ENCODE results near the gene MRPL14. TPM values are rescaled to one million over a fixed set of nuclear protein-coding genes. Genes with fewer than 3 reads are reported as not detected.

The MRPL14 gene
- total and polyA plus RNA-seq, 10 of the 15 experiments (the other 5 are each of a cell fraction or from before 2014, with no cell fraction given): 80.5 to 294 (median 122) TPM

DNA sequence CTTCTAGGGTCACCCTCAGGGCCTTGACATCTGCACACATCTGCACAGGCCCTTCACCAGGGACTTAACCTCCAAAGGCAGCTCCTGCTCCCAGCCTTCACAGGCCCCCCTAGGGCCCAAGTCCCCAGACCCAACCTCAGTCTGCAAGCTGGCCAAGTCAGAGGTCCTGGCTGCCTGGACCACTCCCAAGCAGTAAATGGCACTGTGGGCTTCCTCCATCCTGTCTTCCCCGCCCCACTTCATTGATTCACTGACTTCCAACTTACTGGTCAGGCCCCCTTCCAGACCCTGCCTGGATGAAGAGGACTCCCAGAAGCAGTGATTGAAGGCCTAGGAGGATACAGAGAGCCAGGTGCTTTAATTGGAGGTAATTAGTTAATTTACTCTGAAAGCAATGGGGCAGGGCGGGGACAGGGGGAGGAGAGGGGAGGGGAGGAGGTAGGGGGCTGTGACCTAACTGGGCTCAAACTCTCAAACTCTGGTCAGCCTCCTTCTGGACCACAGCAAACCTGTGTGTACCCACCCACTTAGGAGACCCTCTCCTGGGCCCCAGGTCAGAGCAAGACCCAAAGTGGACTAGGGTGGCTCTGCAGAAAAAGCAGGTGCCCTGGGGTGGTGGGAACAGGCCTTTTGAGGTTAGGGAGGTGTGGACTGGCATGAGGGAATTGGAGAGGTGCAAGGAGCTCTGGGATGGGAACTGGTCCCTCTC, 51.5 kb downstream of the MRPL14 start:
- no peak overlapping the region; the same call in 1 of the 2 replicates for H2AFZ ChIP-seq (ENCODE audit: control insufficient read depth, low read depth, low read length)
- FAIRE-seq (no peak), DNase-seq (ENCODE audit: low read depth, low spot score) (no peak), ATAC-seq (no peak)
- peak overlapping the region; percentile 79 for H3K4me2 ChIP-seq (ENCODE audit: control insufficient read depth, insufficient read depth)
- WGBS (ENCODE audit: insufficient coverage, insufficient replicate concordance, low lambda C conversion rate, missing lambda C conversion rate): 57% methylated on average over 2 of the region's 2 CpGs
- no peaks in the 10 kb centered on the region for H3K9me3 ChIP-seq (replicated peaks; ENCODE audit: control insufficient read depth, insufficient read depth, low read length)
- intact Hi-C loops (cut with micrococcal nuclease; ENCODE audit: unreplicated experiment): loop anchor here (2.0 to 10.0 kb wide), 2 partner anchors 75 to 621 kb away; partner anchors contain the start of gene DLK2
- BruUV-seq (replicated peaks): no TSS peak
- POLR2A ChIA-PET: interaction anchor here (0.6 to 11.0 kb wide), 10 partner anchors 8 to 446 kb away, joined by 3 to 97 read pairs (median 4); partner anchors contain the start of genes GTPBP2 and VEGFA
- H3K79me2 ChIP-seq (ENCODE audit: control insufficient read depth, insufficient read depth, low read length): peaks cover 13% of the 10 kb centered on the region
- no peaks in the 10 kb centered on the region for H3K36me3 ChIP-seq (ENCODE audit: control insufficient read depth in 2 of 2, insufficient read depth in 2 of 2, low read length in 1 of 2)
- H3K4me3 ChIP-seq: no peak overlapping the region
- H4K20me1 ChIP-seq (ENCODE audit: control insufficient read depth, insufficient read depth): no peaks in the 10 kb centered on the region
- in situ Hi-C loops (cut with MboI): loop anchor here (5.0 kb wide), 2 partner anchors 354 to 408 kb away; no protein-coding TSS in a partner anchor
- H3K27ac ChIP-seq (ENCODE audit: control insufficient read depth, insufficient read depth): peak overlapping the region; percentile 22; the same call in 1 of the 2 replicates
- RAD21 ChIA-PET (ENCODE audit: unreplicated experiment): interaction anchor here (0.7 to 11.0 kb wide), 11 partner anchors 9 to 355 kb away, joined by 3 to 179 read pairs (median 4); partner anchors contain the start of gene VEGFA
- no peak overlapping the region for H3K9ac ChIP-seq (ENCODE audit: control insufficient read depth, insufficient read depth, low read length)
- no peaks in the 10 kb centered on the region for H3K27me3 ChIP-seq (replicated peaks in 1 of 2; ENCODE audit: control insufficient read depth in 2 of 2, insufficient read depth in 2 of 2, low read length in 1 of 2)
- H3K4me1 ChIP-seq (ENCODE audit: control insufficient read depth, insufficient read depth, low read length): peaks cover 58% of the 10 kb centered on the region
- CTCF ChIA-PET: interaction anchor here (0.7 to 12.9 kb wide), 24 partner anchors 9 to 468 kb away, joined by 3 to 264 read pairs (median 6); partner anchors contain the start of genes GTPBP2 and VEGFA
- SMC1A ChIA-PET (ENCODE audit: uncharacterized antibody, unreplicated experiment): interaction anchor here (0.5 to 5.5 kb wide), 18 partner anchors 12 to 446 kb away, joined by 3 to 50 read pairs (median 4); partner anchors contain the start of genes GTPBP2 and VEGFA
- no peak for TF ChIP-seq CREM (IDR thresholded peaks at IDR 0.05; ENCODE audit: low read depth)
- TF ChIP-seq CEBPB (IDR thresholded peaks at IDR 0.05; ENCODE audit: borderline replicate concordance in 1 of 2, low read depth in 2 of 2, low read length in 2 of 2): no peak

Data from GM12878 (cell line).